NCI-H2029 treated with DMSO at 0.1 percent for 48 hours (cell line): ENCODE measurements around the gene FAM174C.
A peak's percentile ranks its signal among the peaks of the same experiment; 100 is the strongest.

ENCODE experiments used
- DNase-seq: peaks from one replicate; lab custom pipeline; 2025; lab: John Stamatoyannopoulos, UW

The FAM174C gene

DNA sequence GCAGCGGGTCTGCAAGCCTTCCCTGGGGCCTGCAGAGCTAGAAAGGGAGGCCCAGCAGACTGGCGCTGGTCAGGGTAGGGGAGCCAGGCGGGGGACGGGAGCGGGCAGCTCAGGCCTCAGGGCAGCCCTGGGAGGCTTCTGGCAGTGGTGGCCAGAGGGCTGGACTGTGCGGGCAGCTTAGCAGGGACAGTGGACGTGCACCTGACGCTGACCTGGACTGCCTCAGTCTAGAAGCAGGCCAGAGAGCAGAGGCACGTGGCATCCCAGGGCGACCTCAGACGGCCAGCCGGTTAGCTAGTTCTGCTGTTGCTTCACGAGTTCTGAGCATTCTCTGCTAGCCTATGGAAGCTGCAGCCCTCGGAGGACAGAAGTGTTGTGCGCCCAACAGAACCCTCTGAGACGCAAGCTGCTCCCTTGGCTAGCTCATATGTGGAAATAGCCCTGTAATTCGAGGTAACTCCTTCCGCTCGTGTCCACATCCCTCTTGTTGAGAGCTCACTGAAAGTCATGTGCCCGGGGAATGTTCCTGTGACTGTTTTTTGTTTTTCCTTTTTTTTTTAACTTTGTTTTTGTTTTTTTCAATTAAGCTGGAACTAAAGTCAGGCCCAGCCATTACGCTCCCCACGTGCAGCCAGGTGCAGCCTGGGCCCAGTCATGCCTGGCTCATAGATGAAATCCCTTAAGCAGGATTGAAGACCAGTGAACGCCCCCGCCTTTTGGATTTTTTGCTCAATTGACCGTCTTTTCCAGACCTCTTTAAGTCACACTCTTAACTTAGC lies 1.9 kb upstream of the FAM174C start:
- DNase-seq: no peak

GRCh38 chr19:1274081-1274851 lies 1.1 kb upstream of the FAM174C start:
- no peak for DNase-seq

DNA sequence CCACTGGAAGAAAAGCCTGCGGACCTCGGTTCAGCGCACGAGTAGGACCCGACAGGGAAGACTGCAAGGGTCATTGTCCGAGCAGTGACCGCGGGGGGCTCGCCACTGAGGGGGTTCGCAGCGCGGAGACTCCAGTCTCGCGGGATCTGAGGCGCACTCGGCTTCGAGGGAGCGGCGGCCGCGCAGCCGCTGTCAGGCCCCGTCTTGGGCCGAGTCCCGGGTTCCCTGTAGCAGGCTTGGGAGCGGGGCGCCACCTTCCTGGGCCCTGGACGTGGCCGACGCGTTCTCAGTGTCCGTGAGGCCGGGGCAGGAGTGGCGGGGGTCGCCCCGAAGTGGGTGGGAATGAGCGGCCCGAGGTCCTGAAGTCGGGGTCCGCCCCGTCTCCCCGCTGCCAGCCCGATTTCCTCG lies 474 bp upstream of the FAM174C start:
- DNase-seq: no peak

DNA sequence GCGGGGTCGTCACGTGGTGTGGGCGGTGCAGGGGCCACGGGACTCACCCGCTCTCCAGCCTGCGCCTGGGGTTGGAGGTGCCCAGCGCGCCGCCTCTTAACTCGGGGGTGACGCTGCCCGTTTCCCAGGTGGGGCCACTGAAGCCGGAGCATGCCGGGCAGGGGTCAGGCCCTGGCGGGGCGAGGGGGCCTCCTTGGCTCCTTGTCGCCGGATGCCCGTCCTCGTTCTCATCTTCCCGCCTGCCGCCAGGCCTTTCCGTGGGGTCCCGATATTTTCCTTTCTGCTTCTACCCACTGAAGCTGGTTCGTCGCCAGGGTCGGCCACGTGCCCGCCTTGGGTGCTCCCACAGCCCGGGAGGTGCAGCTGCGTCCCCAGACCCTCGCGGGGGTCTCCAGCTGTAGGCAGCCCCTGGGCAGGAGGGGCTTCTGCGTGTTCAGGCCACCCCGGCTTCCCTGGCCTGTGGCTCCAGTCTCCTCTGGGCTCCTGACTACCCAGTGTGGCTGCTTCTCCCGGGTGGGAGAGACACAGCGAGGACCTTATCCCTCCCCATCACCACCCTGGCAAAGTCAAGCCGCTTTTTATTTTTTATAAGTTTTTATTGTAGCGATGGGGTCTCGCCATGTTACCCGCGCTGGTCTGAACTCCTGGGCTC lies 772 bp downstream of the FAM174C start:
- no peak for DNase-seq

DNA sequence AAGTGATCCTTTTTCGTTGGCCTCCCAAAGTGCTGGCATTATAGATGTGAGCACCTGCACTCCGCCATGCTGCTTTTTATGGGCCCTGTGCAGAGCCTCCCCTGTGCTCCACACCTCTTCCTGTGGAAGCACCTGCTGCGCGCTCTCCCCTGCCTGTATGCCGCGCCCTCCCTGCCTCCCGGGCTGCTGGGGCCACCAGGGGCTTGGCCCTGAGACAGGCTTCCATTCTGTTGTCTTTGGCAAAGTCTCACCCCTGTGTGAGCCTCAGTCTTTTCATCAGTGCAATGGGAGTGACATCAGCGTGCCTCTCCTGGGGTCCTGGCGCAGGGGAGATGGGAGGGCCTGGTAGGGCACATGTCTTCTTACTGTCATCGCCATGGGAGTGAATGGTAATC lies 1.3 kb downstream of the FAM174C start:
- no peak for DNase-seq

GRCh38 chr19:1277061-1277460 lies 1.7 kb downstream of the FAM174C start:
- DNase-seq: no peak

DNA sequence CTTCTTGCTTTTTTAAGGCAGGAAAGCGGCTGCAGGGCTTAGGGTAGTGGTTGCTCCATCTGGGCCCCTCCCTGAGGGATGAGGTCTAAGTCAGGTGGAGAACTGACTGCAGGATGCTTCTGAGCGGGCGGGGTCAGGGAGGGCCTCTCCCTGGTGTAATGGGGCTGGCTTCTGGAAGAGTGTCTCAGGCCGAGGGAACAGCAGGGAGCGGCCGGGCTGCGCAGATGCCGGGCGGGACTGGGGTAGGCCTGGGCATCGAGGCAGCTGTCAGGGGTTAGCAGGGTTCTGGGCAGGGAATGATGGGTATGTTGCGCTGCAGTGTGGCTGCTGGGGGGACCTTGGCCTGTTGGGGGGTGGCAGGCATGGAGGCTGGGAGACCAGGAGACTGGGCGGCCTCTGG lies 2.7 kb downstream of the FAM174C start:
- no peak for DNase-seq

DNA sequence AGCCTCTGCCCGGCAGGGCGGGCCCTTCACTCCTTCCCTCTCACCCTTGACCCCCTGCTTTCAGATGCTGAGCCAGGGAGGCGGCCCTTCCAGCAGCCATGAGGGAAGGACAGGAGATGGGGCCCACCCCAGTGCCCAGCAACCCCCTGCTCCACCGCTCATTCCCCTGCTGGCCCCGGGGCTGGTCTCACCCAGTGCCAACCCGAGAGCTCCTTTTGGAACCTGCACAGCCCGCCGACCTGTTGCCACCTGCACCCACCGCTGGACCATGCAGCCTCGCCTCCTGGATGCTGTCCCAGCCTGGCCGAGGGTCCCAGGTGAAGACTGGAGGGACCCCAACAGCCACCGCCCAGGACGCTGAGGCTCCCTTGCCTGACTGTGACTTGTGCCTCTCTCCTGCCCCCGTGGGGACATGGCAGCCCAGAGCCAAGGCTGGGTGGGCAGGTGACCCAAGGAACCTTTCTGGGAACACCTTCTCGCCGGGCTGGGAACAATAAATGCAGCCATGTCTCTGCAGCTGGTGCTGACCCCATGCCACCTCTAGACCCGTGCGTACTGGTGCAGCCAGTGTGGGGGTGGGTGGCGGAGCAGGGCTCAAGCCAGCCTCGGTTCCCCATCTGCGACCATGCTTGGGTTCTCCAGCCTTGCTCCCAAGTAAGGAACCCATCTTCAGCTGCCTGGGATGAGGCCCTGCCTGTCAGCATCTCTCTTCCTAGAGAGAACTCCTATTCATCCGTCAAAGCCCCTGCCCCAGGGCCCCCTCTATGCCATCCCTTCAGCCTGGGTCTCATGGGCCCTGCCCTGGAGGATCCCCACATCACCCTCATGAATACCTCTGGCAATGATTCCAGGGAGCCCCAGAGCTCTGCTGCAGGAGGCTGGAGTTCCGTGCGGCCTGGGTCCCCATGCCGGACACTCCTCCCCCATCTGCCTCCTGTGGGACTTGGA lies 3.7 kb downstream of the FAM174C start:
- DNase-seq: no peak

DNA sequence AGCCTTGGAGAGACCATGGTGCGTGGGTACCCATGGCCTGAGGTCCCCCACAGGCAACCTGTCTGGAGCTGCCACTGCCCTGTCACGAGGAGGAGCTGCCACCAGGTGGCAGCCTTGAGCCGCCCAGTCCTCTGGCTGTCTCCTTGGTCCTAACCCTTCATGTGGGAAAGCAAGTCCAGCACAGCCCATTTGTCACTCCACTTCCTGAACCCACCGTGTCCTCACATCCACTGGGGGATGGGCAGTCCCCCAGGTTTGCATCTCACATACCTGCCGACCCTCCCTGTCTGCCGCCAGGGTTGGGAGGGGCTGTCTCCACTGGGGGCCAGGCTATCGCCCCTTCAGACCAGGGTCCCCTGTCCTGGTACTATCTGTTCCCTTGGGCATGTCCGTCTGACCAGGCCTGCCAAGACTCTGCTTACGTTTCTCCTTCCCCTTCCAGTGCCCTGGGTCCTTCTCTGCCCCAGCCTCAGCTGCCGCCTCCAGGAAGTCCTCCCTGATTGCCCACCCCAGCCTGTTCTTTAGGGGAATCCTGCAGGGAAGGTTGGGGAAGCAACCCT lies 4.5 kb downstream of the FAM174C start:
- DNase-seq: peak; percentile 30

DNA sequence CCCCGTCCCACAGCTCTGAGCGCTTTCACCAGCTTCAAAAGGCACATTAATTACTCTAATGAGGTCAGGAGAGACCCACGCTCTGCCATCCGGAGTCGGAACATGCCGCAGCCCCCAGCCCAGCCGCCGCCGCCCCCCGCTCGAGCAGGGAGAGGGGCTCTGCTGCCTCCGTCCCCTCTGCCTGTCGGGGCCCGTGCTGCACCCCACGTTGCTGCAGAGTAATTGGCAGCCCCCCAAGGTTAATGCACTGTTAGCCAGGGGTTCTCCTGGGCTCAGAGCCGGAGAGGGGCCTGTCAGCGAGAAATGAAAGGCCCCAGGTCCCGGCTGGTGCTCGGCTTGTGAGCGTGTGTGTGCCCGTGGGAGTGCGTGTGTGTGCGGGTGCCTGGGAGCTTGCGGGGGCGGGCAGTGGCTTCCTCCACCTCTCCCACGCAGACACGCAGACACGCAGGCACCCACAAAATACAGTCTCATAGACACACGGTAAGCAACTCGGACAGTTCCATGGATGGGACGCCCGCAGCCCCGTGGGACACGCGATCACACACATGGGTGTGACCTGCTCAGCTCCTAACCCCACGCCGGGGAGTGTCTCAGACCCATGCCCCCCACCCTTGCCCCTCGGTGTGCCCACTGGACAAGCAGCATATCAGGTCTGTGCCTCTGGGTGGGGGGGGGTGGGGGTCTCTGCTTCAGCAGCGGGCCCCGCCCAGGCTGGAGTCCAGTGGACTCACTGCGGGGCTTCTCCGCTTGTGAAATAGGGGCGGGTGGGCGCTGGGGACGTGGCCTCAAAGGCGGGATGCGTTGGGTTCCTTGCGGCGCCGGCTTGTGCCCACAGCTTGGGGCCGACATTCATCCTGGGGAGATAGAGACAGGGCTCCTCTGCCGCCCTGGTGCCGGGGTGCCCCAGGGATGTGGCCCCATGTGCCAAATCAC lies 5.6 kb downstream of the FAM174C start:
- DNase-seq: no peak

GRCh38 chr19:1281569-1282287 lies 6.4 kb downstream of the FAM174C start:
- DNase-seq: no peak

DNA sequence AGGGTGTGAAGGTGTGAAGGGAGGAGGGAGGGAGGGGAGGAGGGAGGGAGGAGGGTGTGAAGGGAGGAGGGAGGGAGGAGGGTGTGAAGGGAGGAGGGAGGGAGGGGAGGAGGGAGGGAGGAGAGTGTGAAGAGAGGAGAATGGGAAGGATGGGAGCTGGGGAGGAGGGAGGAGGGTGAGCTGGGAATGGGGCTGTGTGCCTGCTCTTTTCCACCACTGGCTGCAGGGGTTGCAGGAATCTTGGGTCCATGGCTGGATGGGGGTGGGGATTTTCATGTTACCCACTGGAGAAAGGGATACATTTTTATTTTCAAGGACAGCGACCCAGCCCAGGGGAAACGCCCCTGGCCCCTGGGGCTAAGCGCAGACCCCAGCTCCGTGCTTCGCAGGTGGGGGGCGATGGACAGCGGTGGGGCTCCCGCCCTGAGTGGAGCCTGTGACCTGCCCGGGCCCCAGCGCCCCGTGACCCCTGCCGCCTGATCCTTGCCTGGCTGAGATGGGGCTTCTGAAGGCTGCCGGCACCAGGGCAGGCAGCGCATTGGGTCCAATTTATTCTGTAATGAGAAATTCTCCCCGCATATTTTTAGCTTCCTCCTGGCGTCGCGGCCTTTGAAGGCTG lies 7.4 kb downstream of the FAM174C start:
- no peak for DNase-seq

- no peak for DNase-seq
These were observed 8.0 kb downstream of the FAM174C start for GRCh38 chr19:1283207-1283916.

DNA sequence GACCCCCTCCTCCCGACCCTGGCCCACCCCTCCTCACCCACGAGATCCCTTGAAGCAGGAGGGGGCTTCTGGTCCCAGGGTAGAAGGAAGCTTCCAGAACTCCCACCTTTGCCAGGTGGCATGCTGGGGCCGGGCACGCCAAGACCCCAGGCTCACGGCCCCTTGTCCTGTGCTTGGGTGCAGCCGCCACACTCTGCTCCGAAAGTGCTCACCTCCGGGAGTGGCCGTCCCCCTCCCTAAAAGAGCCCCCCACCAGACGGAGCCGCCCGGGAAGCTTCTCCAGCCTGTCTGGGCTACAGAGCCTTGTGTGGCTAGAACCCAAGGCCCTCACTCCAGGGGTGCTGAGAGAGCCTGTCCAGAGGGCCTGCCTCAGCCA lies 8.6 kb downstream of the FAM174C start:
- DNase-seq: no peak

- no peak for DNase-seq
These were observed 9.1 kb downstream of the FAM174C start for GRCh38 chr19:1284293-1284978.

DNA sequence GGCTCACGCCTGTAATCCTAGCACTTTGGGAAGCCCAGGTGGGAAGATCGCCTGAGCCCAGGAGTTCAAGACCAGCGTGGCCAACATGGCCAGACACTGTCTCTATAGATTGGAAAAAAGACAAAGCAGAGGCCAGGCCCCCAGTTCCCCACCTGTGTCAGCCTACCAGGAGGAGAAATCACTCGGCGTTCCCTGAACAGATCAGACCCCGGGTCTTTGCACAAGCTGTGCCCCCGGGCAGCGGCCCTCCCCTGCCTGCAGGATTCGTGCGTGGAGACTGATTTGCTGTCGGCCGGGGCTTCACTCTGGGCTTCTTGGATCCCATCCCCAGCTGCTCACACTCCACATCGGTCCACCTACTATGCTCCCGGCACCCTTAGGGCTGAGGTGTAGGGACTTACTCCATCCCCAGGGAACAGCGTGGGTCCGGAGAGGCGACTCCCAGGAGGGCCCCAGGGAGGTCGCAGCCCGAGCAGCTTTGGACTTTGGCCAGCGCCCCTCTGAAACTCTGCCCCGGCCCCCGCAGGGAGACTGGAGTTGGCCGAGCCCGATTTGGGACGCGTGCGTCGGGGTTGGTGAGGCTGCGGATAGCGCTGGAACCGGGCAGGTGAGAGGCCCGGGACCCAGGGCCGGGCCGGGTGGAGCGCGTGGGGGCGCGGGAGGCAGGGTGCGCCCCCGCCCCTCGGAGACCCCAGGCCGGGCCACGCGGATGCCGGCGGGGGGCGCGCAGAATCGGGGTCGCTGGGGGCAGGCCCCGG lies 9.8 kb downstream of the FAM174C start:
- DNase-seq: no peak

DNA sequence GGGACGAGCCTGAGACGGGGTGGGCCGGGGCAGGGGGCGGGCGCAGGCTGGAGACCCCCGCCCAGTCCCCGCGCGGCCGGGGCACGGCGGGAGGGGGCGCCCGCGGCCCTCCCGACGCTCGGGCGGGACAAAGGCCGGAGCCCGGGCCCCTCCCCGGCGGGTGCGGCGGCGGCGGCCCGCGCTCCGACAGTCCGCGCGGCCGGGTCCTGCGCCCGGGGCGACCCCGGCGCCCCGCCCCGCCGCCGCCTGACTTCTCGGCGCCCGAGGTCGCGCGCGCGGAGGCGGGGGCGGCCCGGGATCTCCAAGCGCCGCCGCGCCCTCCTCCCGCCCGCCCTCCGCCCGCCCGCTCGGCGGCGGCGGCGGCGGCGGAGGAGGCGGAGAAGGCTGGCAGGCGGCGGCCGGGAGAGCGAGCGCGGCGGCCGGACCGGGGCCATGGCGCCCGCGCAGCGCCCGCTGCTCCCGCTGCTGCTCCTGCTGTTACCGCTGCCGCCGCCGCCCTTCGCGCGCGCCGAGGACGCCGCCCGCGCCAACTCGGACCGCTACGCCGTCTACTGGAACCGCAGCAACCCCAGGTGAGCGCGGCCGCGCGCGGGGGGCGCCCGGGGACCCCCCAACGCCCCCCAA lies 10.5 kb downstream of the FAM174C start, which contains the start of gene EFNA2:
Gene EFNA2, plus strand, starts transcription at position 137 of the 624 bp plus-strand sequence. Its CDS starts 296 bp downstream, at position 433.
- DNase-seq: no peak
